ENCODE data around the gene TGFBR2. TPM values are rescaled to one million over a fixed set of nuclear protein-coding genes. Genes with fewer than 3 reads are reported as not detected.

Gene TGFBR2
- total and polyA plus RNA-seq, 2 experiments from 2014 or later = 135 to 188 TPM

- Histone ChIP-seq H3K9ac (no peak overlapping the region), H3K9me3 (ENCODE audit: low read depth) (no peaks in the 10 kb centered on the region), H3K27ac (no peak overlapping the region), H3K9me2 (ENCODE audit: insufficient read depth) (no peaks in the 10 kb centered on the region), H3K4me1 (ENCODE audit: insufficient read depth) (peaks cover 58% of the 10 kb centered on the region), H3K4me3 (no peak overlapping the region), H2AFZ (no peak overlapping the region), H3K36me3 (ENCODE audit: low read depth) (peaks cover 34% of the 10 kb centered on the region), H3K27me3 (replicated peaks; ENCODE audit: insufficient read depth) (no peaks in the 10 kb centered on the region), H3K79me2 (ENCODE audit: insufficient read depth) (peaks cover 100% of the 10 kb centered on the region), H3F3A (ENCODE audit: insufficient read depth) (peaks cover 70% of the 10 kb centered on the region), H4K20me1 (ENCODE audit: insufficient read depth) (0 out of 2 replicates have a peak, but pooled peaks cover 4% of the 10 kb centered on the region), H3K4me2 (ENCODE audit: unreplicated experiment) (no peak overlapping the region)
- in situ Hi-C loops (cut with MboI) = no loop called here
- TF ChIP-seq EZH2phosphoT487 (IDR thresholded peaks at IDR 0.05; ENCODE audit: insufficient read depth, low read depth) (no peak), EZH2 (IDR thresholded peaks at IDR 0.05; ENCODE audit: insufficient read depth, poor library complexity, severe bottlenecking) (no peak)
- no peak for DNase-seq
- WGBS, 2 experiments (ENCODE audit: low coverage in 1 of 2, low lambda C conversion rate in 2 of 2, missing lambda C conversion rate in 2 of 2) = 88 to 89% methylated on average over 2 of the region's 2 CpGs
Measured at GRCh38 chr3:30630238-30631030, 24.0 kb downstream of the TGFBR2 start.

GRCh38 chr3:30631243-30631904 is 25.0 kb downstream of the TGFBR2 start:
- Histone ChIP-seq H3K4me2 (ENCODE audit: unreplicated experiment) (peak overlapping the region; percentile 24), H3K36me3 (ENCODE audit: low read depth) (peaks cover 34% of the 10 kb centered on the region), H2AFZ (no peak overlapping the region), H3K9ac (no peak overlapping the region), H3K4me1 (ENCODE audit: insufficient read depth) (peaks cover 48% of the 10 kb centered on the region), H3K27ac (peak overlapping the region; percentile 33; the same call in 1 of the 2 replicates), H3F3A (ENCODE audit: insufficient read depth) (peaks cover 61% of the 10 kb centered on the region), H3K79me2 (ENCODE audit: insufficient read depth) (peaks cover 100% of the 10 kb centered on the region), H3K9me3 (ENCODE audit: low read depth) (no peaks in the 10 kb centered on the region), H3K9me2 (ENCODE audit: insufficient read depth) (no peaks in the 10 kb centered on the region), H3K4me3 (no peak overlapping the region), H3K27me3 (replicated peaks; ENCODE audit: insufficient read depth) (no peaks in the 10 kb centered on the region), H4K20me1 (ENCODE audit: insufficient read depth) (0 out of 2 replicates have a peak, but pooled peaks cover 4% of the 10 kb centered on the region)
- TF ChIP-seq EZH2 (IDR thresholded peaks at IDR 0.05; ENCODE audit: insufficient read depth, poor library complexity, severe bottlenecking) = no peak
- TF ChIP-seq EZH2phosphoT487 (IDR thresholded peaks at IDR 0.05; ENCODE audit: insufficient read depth, low read depth) = no peak
- in situ Hi-C loops (cut with MboI) = no loop called here
- WGBS, 2 experiments (ENCODE audit: low coverage in 1 of 2, low lambda C conversion rate in 2 of 2, missing lambda C conversion rate in 2 of 2) = 76 to 81% methylated on average over 7 of the region's 7 CpGs
- peak; percentile 42 for DNase-seq

- peaks cover 41% of the 10 kb centered on the region for H3K4me1 ChIP-seq (ENCODE audit: insufficient read depth)
- H4K20me1 ChIP-seq (ENCODE audit: insufficient read depth) = 0 out of 2 replicates have a peak, but pooled peaks cover 4% of the 10 kb centered on the region
- no peak overlapping the region for H2AFZ ChIP-seq
- no peak for TF ChIP-seq EZH2 (IDR thresholded peaks at IDR 0.05; ENCODE audit: insufficient read depth, poor library complexity, severe bottlenecking)
- H3K9me2 ChIP-seq (ENCODE audit: insufficient read depth) = no peaks in the 10 kb centered on the region
- H3K9ac ChIP-seq = no peak overlapping the region
- peaks cover 54% of the 10 kb centered on the region for H3F3A ChIP-seq (ENCODE audit: insufficient read depth)
- WGBS, 2 experiments (ENCODE audit: low coverage in 1 of 2, low lambda C conversion rate in 2 of 2, missing lambda C conversion rate in 2 of 2) = 42 to 46% methylated on average over 3 of the region's 3 CpGs
- H3K9me3 ChIP-seq (ENCODE audit: low read depth) = no peaks in the 10 kb centered on the region
- peak overlapping the region; percentile 15; the same call in 1 of the 2 replicates for H3K27ac ChIP-seq
- H3K27me3 ChIP-seq (replicated peaks; ENCODE audit: insufficient read depth) = no peaks in the 10 kb centered on the region
- in situ Hi-C loops (cut with MboI) = no loop called here
- H3K79me2 ChIP-seq (ENCODE audit: insufficient read depth) = peaks cover 100% of the 10 kb centered on the region
- no peak overlapping the region for H3K4me3 ChIP-seq
- H3K36me3 ChIP-seq (ENCODE audit: low read depth) = peaks cover 29% of the 10 kb centered on the region
- H3K4me2 ChIP-seq (ENCODE audit: unreplicated experiment) = peak overlapping the region; percentile 24
- peak; percentile 53 for DNase-seq
Measured at GRCh38 chr3:30632065-30632464, 25.7 kb downstream of the TGFBR2 start.

- WGBS, 2 experiments (ENCODE audit: low coverage in 1 of 2, low lambda C conversion rate in 2 of 2, missing lambda C conversion rate in 2 of 2) = 84 to 85% methylated on average over 1 of the region's 1 CpG
- peaks cover 29% of the 10 kb centered on the region for H3K36me3 ChIP-seq (ENCODE audit: low read depth)
- H4K20me1 ChIP-seq (ENCODE audit: insufficient read depth) = 0 out of 2 replicates have a peak, but pooled peaks cover 4% of the 10 kb centered on the region
- H3K9me2 ChIP-seq (ENCODE audit: insufficient read depth) = no peaks in the 10 kb centered on the region
- no peak overlapping the region for H2AFZ ChIP-seq
- H3K4me1 ChIP-seq (ENCODE audit: insufficient read depth) = peaks cover 37% of the 10 kb centered on the region
- H3K27me3 ChIP-seq (replicated peaks; ENCODE audit: insufficient read depth) = no peaks in the 10 kb centered on the region
- peak overlapping the region; percentile 24 for H3K4me2 ChIP-seq (ENCODE audit: unreplicated experiment)
- TF ChIP-seq EZH2phosphoT487 (IDR thresholded peaks at IDR 0.05; ENCODE audit: insufficient read depth, low read depth) (no peak), EZH2 (IDR thresholded peaks at IDR 0.05; ENCODE audit: insufficient read depth, poor library complexity, severe bottlenecking) (no peak)
- no peak for DNase-seq
- in situ Hi-C loops (cut with MboI) = no loop called here
- no peak overlapping the region for H3K9ac ChIP-seq
- peak overlapping the region; percentile 15; the same call in 1 of the 2 replicates for H3K27ac ChIP-seq
- H3K4me3 ChIP-seq = no peak overlapping the region
- no peaks in the 10 kb centered on the region for H3K9me3 ChIP-seq (ENCODE audit: low read depth)
- peaks cover 50% of the 10 kb centered on the region for H3F3A ChIP-seq (ENCODE audit: insufficient read depth)
- peaks cover 100% of the 10 kb centered on the region for H3K79me2 ChIP-seq (ENCODE audit: insufficient read depth)
Measured at GRCh38 chr3:30632521-30632920, 26.1 kb downstream of the TGFBR2 start.
